ENCODE data around the gene EBI3. TPM values are rescaled to one million over a fixed set of nuclear protein-coding genes. Genes with fewer than 3 reads are reported as not detected.
A peak's percentile ranks its signal among the peaks of the same experiment; 100 is the strongest.

Gene EBI3
- total and polyA plus RNA-seq, 2 of the 13 experiments (the other 11 are each of a cell fraction or from before 2014, with no cell fraction given) = 3.4 TPM; not detected in 1

GRCh38 chr19:4182084-4182810 is 47.1 kb upstream of the EBI3 start, which contains the start of the genes ANKRD24 and SIRT6 (continued):
- TF ChIP-seq, protein P1, sequence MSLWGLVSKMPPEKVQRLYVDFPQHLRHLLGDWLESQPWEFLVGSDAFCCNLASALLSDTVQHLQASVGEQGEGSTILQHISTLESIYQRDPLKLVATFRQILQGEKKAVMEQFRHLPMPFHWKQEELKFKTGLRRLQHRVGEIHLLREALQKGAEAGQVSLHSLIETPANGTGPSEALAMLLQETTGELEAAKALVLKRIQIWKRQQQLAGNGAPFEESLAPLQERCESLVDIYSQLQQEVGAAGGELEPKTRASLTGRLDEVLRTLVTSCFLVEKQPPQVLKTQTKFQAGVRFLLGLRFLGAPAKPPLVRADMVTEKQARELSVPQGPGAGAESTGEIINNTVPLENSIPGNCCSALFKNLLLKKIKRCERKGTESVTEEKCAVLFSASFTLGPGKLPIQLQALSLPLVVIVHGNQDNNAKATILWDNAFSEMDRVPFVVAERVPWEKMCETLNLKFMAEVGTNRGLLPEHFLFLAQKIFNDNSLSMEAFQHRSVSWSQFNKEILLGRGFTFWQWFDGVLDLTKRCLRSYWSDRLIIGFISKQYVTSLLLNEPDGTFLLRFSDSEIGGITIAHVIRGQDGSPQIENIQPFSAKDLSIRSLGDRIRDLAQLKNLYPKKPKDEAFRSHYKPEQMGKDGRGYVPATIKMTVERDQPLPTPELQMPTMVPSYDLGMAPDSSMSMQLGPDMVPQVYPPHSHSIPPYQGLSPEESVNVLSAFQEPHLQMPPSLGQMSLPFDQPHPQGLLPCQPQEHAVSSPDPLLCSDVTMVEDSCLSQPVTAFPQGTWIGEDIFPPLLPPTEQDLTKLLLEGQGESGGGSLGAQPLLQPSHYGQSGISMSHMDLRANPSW (CRISPR knock-in tag; IDR thresholded peaks at IDR 0.05; ENCODE audit: borderline replicate concordance) = peak; percentile 14; the same call in 1 of the 2 replicates
- TF ChIP-seq, protein P2, sequence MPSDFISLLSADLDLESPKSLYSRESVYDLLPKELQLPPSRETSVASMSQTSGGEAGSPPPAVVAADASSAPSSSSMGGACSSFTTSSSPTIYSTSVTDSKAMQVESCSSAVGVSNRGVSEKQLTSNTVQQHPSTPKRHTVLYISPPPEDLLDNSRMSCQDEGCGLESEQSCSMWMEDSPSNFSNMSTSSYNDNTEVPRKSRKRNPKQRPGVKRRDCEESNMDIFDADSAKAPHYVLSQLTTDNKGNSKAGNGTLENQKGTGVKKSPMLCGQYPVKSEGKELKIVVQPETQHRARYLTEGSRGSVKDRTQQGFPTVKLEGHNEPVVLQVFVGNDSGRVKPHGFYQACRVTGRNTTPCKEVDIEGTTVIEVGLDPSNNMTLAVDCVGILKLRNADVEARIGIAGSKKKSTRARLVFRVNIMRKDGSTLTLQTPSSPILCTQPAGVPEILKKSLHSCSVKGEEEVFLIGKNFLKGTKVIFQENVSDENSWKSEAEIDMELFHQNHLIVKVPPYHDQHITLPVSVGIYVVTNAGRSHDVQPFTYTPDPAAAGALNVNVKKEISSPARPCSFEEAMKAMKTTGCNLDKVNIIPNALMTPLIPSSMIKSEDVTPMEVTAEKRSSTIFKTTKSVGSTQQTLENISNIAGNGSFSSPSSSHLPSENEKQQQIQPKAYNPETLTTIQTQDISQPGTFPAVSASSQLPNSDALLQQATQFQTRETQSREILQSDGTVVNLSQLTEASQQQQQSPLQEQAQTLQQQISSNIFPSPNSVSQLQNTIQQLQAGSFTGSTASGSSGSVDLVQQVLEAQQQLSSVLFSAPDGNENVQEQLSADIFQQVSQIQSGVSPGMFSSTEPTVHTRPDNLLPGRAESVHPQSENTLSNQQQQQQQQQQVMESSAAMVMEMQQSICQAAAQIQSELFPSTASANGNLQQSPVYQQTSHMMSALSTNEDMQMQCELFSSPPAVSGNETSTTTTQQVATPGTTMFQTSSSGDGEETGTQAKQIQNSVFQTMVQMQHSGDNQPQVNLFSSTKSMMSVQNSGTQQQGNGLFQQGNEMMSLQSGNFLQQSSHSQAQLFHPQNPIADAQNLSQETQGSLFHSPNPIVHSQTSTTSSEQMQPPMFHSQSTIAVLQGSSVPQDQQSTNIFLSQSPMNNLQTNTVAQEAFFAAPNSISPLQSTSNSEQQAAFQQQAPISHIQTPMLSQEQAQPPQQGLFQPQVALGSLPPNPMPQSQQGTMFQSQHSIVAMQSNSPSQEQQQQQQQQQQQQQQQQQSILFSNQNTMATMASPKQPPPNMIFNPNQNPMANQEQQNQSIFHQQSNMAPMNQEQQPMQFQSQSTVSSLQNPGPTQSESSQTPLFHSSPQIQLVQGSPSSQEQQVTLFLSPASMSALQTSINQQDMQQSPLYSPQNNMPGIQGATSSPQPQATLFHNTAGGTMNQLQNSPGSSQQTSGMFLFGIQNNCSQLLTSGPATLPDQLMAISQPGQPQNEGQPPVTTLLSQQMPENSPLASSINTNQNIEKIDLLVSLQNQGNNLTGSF (CRISPR knock-in tag; IDR thresholded peaks at IDR 0.05) = no peak
- no peak for TF ChIP-seq ATF7 (IDR thresholded peaks at IDR 0.05)
- no peak; the same call in 1 of the 2 replicates for TF ChIP-seq ATF7 (CRISPR knock-in tag; IDR thresholded peaks at IDR 0.05)
- no peak for TF ChIP-seq ZFAT (CRISPR knock-in tag; conservative IDR thresholded peaks at IDR 0.05)
- peak; percentile 65 for TF ChIP-seq UBTF (CRISPR knock-in tag; IDR thresholded peaks at IDR 0.05)
- 0 out of 2 replicates have a peak, but pooled peaks have one; percentile 21 for TF ChIP-seq ZBTB21 (CRISPR knock-in tag; IDR thresholded peaks at IDR 0.05)
- TF ChIP-seq ZNF572 (CRISPR knock-in tag; IDR thresholded peaks at IDR 0.05) = 0 out of 2 replicates have a peak, but pooled peaks have one; percentile 69
- TF ChIP-seq SUZ12 (IDR thresholded peaks at IDR 0.05; ENCODE audit: low read depth, low read length) = no peak
- TF ChIP-seq, protein P3, sequence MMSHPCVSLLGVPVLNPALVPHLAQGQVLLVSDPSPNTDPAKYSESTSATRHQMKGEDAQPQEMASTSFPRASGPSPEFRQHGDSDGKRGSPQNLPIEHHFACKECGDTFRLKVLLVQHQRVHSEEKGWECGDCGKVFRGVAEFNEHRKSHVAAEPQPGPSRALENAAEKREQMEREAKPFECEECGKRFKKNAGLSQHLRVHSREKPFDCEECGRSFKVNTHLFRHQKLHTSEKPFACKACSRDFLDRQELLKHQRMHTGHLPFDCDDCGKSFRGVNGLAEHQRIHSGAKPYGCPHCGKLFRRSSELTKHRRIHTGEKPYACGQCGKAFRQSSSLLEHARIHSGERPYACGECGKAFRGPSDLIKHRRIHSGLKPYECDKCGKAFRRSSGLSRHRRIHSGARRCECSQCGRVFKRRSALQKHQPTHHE (CRISPR knock-in tag; IDR thresholded peaks at IDR 0.05; ENCODE audit: borderline replicate concordance) = no peak; the same call in 1 of the 2 replicates
- TF ChIP-seq EP300 (IDR thresholded peaks at IDR 0.05; ENCODE audit: low read depth in 2 of 2, low read length in 2 of 2) = peak in 1 of 2 experiments; percentile 46; a peak in 1 of 4 replicates
- TF ChIP-seq EP300 (CRISPR knock-in tag; IDR thresholded peaks at IDR 0.05; ENCODE audit: borderline replicate concordance) = peak; percentile 68; the same call in 1 of the 2 replicates
- peak; percentile 90 for TF ChIP-seq ZNF501 (CRISPR knock-in tag; IDR thresholded peaks at IDR 0.05)
- peak; percentile 90; the same call in 1 of the 2 replicates for TF ChIP-seq ARHGAP35 (CRISPR knock-in tag; IDR thresholded peaks at IDR 0.05; ENCODE audit: borderline replicate concordance)
